DND-41 (cell line): ENCODE measurements around the gene C14orf93.
"Not testable (repeated sequence)": the region's sequence is repeated elsewhere in the genome, so short reads cannot be mapped to it uniquely, and the experiment has no call there.

Source experiments
- ATAC-seq: fragments of 200-7000 bp; cut with Tn5 transposase; 3 replicates; pipeline ENCODE4 v1.9.1; 2021; ENCODE audit warnings: low read depth; ENCODE audit not compliant: insufficient read depth
- DNase-seq: peaks from one replicate; pipeline ENCODE4 v3.0.0-alpha.2; 2020
- H2AFZ ChIP-seq: 2 replicates; pipeline ENCODE4 v1.6.0; 2012; ENCODE audit warnings: low read depth, low read length
- H3K27ac ChIP-seq: 2 replicates; pipeline ENCODE4 v1.5.1; 2012; ENCODE audit warnings: low read length, inconsistent platforms
- H3K27me3 ChIP-seq: fragments of 200-600 bp; sonication (generic); 2 replicates; pipeline ENCODE4 v1.6.0; 2012; ENCODE audit warnings: low read length, mild to moderate bottlenecking, inconsistent platforms; ENCODE audit not compliant: insufficient read depth, poor library complexity
- H3K36me3 ChIP-seq: 2 replicates; pipeline ENCODE4 v1.5.1; 2012; ENCODE audit warnings: low read length, inconsistent platforms; ENCODE audit not compliant: insufficient read depth
- H3K4me1 ChIP-seq: 2 replicates; pipeline ENCODE4 v1.5.1; 2012; ENCODE audit warnings: mild to moderate bottlenecking, low read length; ENCODE audit not compliant: insufficient read depth
- H3K4me2 ChIP-seq: 2 replicates; pipeline ENCODE4 v1.6.0; 2012; ENCODE audit warnings: mild to moderate bottlenecking, moderate library complexity, low read length, inconsistent platforms; ENCODE audit not compliant: insufficient read depth
- H3K4me3 ChIP-seq, 2 experiments: fragments of 200-600 bp in 1 of 2; shearing (Covaris generic) in 1 of 2; 2 replicates each; pipeline ENCODE4 v1.5.1; 2012 to 2016; ENCODE audit warnings: inconsistent platforms in 2 of 2, low read length in 2 of 2, mild to moderate bottlenecking in 2 of 2, low read depth in 1 of 2, moderate library complexity in 1 of 2
- H3K79me2 ChIP-seq: 2 replicates; pipeline ENCODE4 v1.6.0; 2012; ENCODE audit warnings: low read length, inconsistent platforms; ENCODE audit not compliant: insufficient read depth
- H3K9ac ChIP-seq: 2 replicates; pipeline ENCODE4 v1.6.0; 2012; ENCODE audit warnings: low read depth, mild to moderate bottlenecking, inconsistent platforms, low read length, moderate library complexity
- H3K9me3 ChIP-seq: 2 replicates; pipeline ENCODE4 v1.5.1; 2012; ENCODE audit warnings: low read length, moderate library complexity, mild to moderate bottlenecking, inconsistent platforms; ENCODE audit not compliant: insufficient read depth, severe bottlenecking
- H4K20me1 ChIP-seq: 2 replicates; pipeline ENCODE4 v1.6.0; 2012; ENCODE audit warnings: low read length; ENCODE audit not compliant: insufficient read depth
- CTCF ChIP-seq: IDR thresholded peaks from 2 replicates; pipeline ENCODE4 v1.5.1; 2012; ENCODE audit warnings: borderline replicate concordance, low read length, moderate library complexity, mild to moderate bottlenecking; ENCODE audit not compliant: poor library complexity, severe bottlenecking; ENCODE audit errors: extremely low read depth
- EZH2 ChIP-seq: IDR thresholded peaks from 3 replicates; pipeline ENCODE4 v1.6.1; 2012; ENCODE audit warnings: borderline replicate concordance, low read depth, mild to moderate bottlenecking, moderate library complexity, low read length, inconsistent platforms; ENCODE audit not compliant: severe bottlenecking

The C14orf93 gene

GRCh38 chr14:23015618-23016017 lies 5.7 kb upstream of the C14orf93 start:
- no peak overlapping the region for H3K4me2 ChIP-seq
- no peaks in the 10 kb centered on the region for H3K9me3 ChIP-seq
- H3K36me3 ChIP-seq, result no peaks in the 10 kb centered on the region
- TF ChIP-seq CTCF, result no peak
- TF ChIP-seq EZH2, result no peak
- H4K20me1 ChIP-seq, result no peaks in the 10 kb centered on the region
- no peaks in the 10 kb centered on the region for H3K79me2 ChIP-seq
- no peak for ATAC-seq
- H3K27me3 ChIP-seq, result no peaks in the 10 kb centered on the region
- no peak overlapping the region for H2AFZ ChIP-seq
- H3K9ac ChIP-seq, result no peak overlapping the region
- H3K4me1 ChIP-seq, result no peaks in the 10 kb centered on the region
- no peak overlapping the region for H3K27ac ChIP-seq
- no peak for DNase-seq
- no peak overlapping the region for H3K4me3 ChIP-seq

GRCh38 chr14:23013749-23014054 lies 3.8 kb upstream of the C14orf93 start:
- not testable (repeated sequence) for H2AFZ ChIP-seq, H4K20me1 ChIP-seq, H3K4me2 ChIP-seq, H3K27ac ChIP-seq, H3K27me3 ChIP-seq, H3K9ac ChIP-seq, ATAC-seq, H3K36me3 ChIP-seq, H3K4me3 ChIP-seq, H3K9me3 ChIP-seq, H3K79me2 ChIP-seq, DNase-seq
- peaks cover 15% of the 10 kb centered on the region for H3K4me1 ChIP-seq

GRCh38 chr14:23013054-23013748 lies 3.3 kb upstream of the C14orf93 start:
- Histone ChIP-seq H3K4me1 (peaks cover 20% of the 10 kb centered on the region), H3K4me3 (no peak overlapping the region), H3K27ac (no peak overlapping the region), H3K9me3 (no peaks in the 10 kb centered on the region), H3K27me3 (no peaks in the 10 kb centered on the region), H4K20me1 (no peaks in the 10 kb centered on the region), H3K9ac (no peak overlapping the region), H3K4me2 (no peak overlapping the region), H2AFZ (no peak overlapping the region), H3K79me2 (peaks cover 12% of the 10 kb centered on the region), H3K36me3 (no peaks in the 10 kb centered on the region)
- no peak for ATAC-seq
- DNase-seq, result no peak
- no peak for TF ChIP-seq CTCF
- no peak for TF ChIP-seq EZH2

- Histone ChIP-seq H3K4me3 (peak overlapping the region; percentile 39 to 61; a peak in 3 of 4 replicates), H3K9ac (peak overlapping the region; percentile 72), H3K27ac (peak overlapping the region; percentile 100), H3K79me2 (peaks cover 29% of the 10 kb centered on the region), H3K9me3 (no peaks in the 10 kb centered on the region), H4K20me1 (no peaks in the 10 kb centered on the region), H3K36me3 (no peaks in the 10 kb centered on the region), H2AFZ (peak overlapping the region; percentile 72), H3K4me1 (peaks cover 42% of the 10 kb centered on the region), H3K4me2 (peak overlapping the region; percentile 72), H3K27me3 (no peaks in the 10 kb centered on the region)
- TF ChIP-seq EZH2, result no peak
- TF ChIP-seq CTCF, result no peak
- DNase-seq (peak; percentile 22), ATAC-seq (no peak)
Measured at GRCh38 chr14:23009483-23009938, 432 bp downstream of the C14orf93 start.
